Neural crest cell (in vitro differentiated cells): Measurements from ENCODE around the gene PRSS48. TPM values are rescaled to one million over a fixed set of nuclear protein-coding genes. Genes with fewer than 3 reads are reported as not detected.

Experiments used
- DNase-seq: peaks from one replicate; pipeline ENCODE4 v3.0.0; 2021; ENCODE audit warnings: low read depth, mixed read lengths, low spot score
- H3K27ac Mint-ChIP-seq: one replicate; pipeline ENCODE4 v1.8.0; 2021; ENCODE audit warnings: mild to moderate bottlenecking, mixed read lengths; ENCODE audit not compliant: unreplicated experiment
- H3K27me3 Mint-ChIP-seq: 2 replicates; pipeline ENCODE4 v1.8.0; 2021; ENCODE audit warnings: low read depth, mild to moderate bottlenecking, mixed read lengths
- H3K36me3 Mint-ChIP-seq: 2 replicates; pipeline ENCODE4 v1.8.0; 2021; ENCODE audit warnings: low read depth, mild to moderate bottlenecking, mixed read lengths
- H3K4me1 Mint-ChIP-seq: 2 replicates; pipeline ENCODE4 v1.8.0; 2021; ENCODE audit warnings: mixed read lengths
- H3K4me3 Mint-ChIP-seq: one replicate; pipeline ENCODE4 v1.8.0; 2021; ENCODE audit warnings: mild to moderate bottlenecking, mixed read lengths
- H3K9me3 Mint-ChIP-seq: 2 replicates; pipeline ENCODE4 v1.8.0; 2021; ENCODE audit warnings: mixed read lengths
- total RNA-seq: library from RNA; stranded (reverse); gene quantifications from 2 replicates; pipeline ENCODE4 v1.2.1, GENCODE V29; 2021
- TF ChIP-seq, protein P1 (sequence below): fragments of 200-600 bp; sonication (generic); conservative IDR thresholded peaks from 2 replicates; pipeline ENCODE4 v1.5.0; 2021; ENCODE audit warnings: antibody characterized with exemption, mild to moderate bottlenecking

The PRSS48 gene
- total RNA-seq, 1 donor from 2014 or later: not detected

DNA sequence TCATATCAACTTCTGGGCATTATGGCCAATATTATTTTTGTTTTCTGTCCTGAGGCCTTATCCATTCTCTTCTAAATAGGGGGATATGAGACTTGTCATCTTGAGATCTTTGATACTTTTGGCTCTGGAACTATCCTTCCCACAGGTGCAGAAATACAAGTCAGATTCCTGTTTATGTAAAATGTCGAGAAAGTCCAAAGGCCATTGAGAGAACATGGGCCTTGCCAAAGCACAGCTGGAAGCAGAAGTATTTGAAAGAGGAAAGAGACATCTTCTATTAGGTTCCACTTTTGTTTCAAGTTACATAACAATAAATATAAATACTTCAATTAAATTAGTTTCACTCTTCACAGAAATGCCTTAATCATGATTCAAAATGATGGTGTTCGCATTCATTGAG is 20.8 kb upstream of the PRSS48 start:
- H3K36me3 Mint-ChIP-seq: peaks cover 14% of the 10 kb centered on the region
- TF ChIP-seq, protein P1, sequence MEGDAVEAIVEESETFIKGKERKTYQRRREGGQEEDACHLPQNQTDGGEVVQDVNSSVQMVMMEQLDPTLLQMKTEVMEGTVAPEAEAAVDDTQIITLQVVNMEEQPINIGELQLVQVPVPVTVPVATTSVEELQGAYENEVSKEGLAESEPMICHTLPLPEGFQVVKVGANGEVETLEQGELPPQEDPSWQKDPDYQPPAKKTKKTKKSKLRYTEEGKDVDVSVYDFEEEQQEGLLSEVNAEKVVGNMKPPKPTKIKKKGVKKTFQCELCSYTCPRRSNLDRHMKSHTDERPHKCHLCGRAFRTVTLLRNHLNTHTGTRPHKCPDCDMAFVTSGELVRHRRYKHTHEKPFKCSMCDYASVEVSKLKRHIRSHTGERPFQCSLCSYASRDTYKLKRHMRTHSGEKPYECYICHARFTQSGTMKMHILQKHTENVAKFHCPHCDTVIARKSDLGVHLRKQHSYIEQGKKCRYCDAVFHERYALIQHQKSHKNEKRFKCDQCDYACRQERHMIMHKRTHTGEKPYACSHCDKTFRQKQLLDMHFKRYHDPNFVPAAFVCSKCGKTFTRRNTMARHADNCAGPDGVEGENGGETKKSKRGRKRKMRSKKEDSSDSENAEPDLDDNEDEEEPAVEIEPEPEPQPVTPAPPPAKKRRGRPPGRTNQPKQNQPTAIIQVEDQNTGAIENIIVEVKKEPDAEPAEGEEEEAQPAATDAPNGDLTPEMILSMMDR: no peak

DNA sequence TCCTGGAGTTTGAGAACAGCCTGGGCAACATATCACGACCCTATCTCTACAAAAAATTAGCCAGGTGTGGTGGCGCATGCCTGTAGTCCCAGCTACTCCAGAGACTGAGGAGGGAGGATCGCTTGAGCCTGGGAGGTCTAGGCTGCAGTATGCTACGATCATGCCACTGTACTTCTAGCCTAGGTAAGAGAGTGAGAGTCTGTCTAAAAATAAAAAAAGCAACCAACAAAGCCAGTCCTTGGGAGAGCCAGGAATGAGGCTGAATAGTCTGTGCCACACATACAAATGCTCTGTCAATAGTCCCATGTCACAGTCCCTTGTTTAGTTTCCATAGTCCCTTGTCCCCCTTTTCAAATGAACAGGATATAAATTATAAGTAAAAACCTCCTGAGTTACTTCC is 19.3 kb upstream of the PRSS48 start:
- Mint-ChIP-seq H3K27ac (no peak overlapping the region), H3K27me3 (no peaks in the 10 kb centered on the region), H3K4me3 (no peak overlapping the region), H3K36me3 (peaks cover 14% of the 10 kb centered on the region), H3K9me3 (peaks cover 6% of the 10 kb centered on the region), H3K4me1 (no peaks in the 10 kb centered on the region)
- TF ChIP-seq, protein P1: no peak
- no peak for DNase-seq

More for the DNA sequence above, 20.8 kb upstream of the PRSS48 start:
- Mint-ChIP-seq H3K4me1 (no peaks in the 10 kb centered on the region), H3K27ac (no peak overlapping the region), H3K9me3 (peaks cover 6% of the 10 kb centered on the region), H3K27me3 (no peaks in the 10 kb centered on the region), H3K4me3 (no peak overlapping the region)
- DNase-seq: no peak

DNA sequence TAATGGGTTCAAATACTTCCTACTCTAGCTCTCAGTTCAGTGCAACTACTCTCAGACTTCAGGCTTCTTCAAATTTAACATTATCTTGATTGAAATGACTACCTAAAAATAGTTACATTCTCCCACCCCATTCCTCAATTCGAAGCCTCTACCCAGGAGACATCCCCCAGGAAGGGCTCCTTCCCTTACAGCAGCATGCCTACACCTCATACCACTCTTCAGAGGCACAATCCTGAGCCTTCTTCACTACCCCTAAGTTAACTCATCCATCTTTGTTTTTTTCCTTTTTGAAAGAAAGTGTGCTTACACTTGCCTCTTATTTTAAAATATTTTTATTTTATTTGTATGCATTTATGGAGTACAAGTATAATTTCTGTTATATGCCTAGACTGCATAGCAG is 17.2 kb upstream of the PRSS48 start:
- Mint-ChIP-seq H3K4me1 (no peaks in the 10 kb centered on the region), H3K4me3 (no peak overlapping the region), H3K9me3 (peaks cover 6% of the 10 kb centered on the region), H3K27ac (no peak overlapping the region), H3K27me3 (no peaks in the 10 kb centered on the region), H3K36me3 (peaks cover 14% of the 10 kb centered on the region)
- DNase-seq: no peak
- TF ChIP-seq, protein P1: no peak

DNA sequence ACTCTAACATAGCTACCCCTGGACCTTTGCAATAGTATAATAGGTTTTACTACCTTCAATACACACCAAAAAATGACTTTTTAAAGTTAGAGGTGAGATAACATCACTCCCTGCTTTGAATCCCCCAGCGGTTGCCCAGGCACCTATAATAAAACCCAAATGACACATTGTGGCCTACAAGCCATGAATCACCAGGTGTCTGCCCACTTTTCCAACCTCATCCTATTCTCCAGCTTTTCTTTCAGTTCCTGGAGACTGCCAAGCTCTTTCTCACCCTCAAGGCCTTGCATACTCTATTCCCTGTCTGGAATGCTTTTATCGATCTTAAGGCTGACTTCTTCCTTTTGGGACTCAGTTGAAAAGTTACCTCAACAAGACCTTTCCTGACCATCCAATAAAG is 16.4 kb upstream of the PRSS48 start:
- no peaks in the 10 kb centered on the region for H3K4me1 Mint-ChIP-seq
- peaks cover 6% of the 10 kb centered on the region for H3K9me3 Mint-ChIP-seq

DNA sequence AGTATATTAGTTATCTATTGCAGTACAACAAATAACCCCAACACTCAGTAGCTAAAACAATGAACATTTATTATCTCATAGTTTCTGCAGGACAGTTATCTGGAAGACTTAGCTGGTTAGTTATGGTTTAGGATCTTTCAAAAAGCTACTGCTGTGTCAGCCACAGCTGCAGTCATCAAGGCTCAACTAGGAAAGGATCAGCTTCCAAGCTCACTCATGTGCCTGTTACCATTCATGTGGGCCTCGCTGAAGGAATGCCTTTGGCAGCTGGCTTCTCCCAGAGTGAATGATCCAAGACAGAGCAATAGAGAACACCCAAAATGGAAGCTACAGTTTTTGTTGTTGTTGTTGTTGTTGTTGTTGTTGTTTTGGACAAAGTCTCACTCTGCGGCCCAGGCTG is 13.5 kb upstream of the PRSS48 start:
- Mint-ChIP-seq H3K4me1 (no peaks in the 10 kb centered on the region), H3K36me3 (peaks cover 11% of the 10 kb centered on the region), H3K27me3 (no peaks in the 10 kb centered on the region), H3K27ac (no peak overlapping the region), H3K9me3 (no peaks in the 10 kb centered on the region), H3K4me3 (no peak overlapping the region)
- TF ChIP-seq, protein P1: no peak
- DNase-seq: no peak

More for the DNA sequence above, 16.4 kb upstream of the PRSS48 start:
- H3K27me3 Mint-ChIP-seq: no peaks in the 10 kb centered on the region
- TF ChIP-seq, protein P1: no peak
- no peak overlapping the region for H3K4me3 Mint-ChIP-seq
- H3K36me3 Mint-ChIP-seq: peaks cover 16% of the 10 kb centered on the region
- no peak for DNase-seq
- no peak overlapping the region for H3K27ac Mint-ChIP-seq

DNA sequence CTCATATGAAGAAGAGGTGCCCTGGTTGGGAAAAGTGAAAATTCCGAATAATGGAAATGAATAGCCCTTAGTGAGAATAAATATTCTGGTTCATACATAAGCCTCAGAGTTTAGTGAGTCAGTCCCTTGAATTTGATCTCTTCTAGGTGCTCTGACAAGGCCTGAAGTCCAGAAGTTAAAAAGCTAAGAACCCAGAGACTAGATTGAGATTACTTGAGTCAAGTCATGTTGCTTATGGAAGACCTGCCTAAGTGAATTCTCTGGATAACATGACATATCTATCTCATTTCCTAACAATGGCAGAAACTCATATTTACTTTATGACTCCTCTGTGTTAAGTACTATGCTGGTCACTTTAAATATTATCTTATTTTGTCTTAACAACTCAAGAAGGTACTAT is 10.5 kb upstream of the PRSS48 start:
- no peaks in the 10 kb centered on the region for H3K4me1 Mint-ChIP-seq
- TF ChIP-seq, protein P1: no peak
- H3K36me3 Mint-ChIP-seq: peaks cover 13% of the 10 kb centered on the region
- H3K9me3 Mint-ChIP-seq: peaks cover 3% of the 10 kb centered on the region
- no peak overlapping the region for H3K4me3 Mint-ChIP-seq
- H3K27ac Mint-ChIP-seq: no peak overlapping the region
- no peaks in the 10 kb centered on the region for H3K27me3 Mint-ChIP-seq
- no peak for DNase-seq
